Activated CD4-positive, alpha-beta T cell treated with anti-CD3 and anti-CD28 coated beads, Interleukin-2, amount 10 ng/mL, durations not matched to agents 24 days and 14 days (primary cell): ENCODE measurements around the gene ATP5F1E. TPM values are rescaled to one million over a fixed set of nuclear protein-coding genes. Genes with fewer than 3 reads are reported as not detected.
"Not testable (repeated sequence)": the region's sequence is repeated elsewhere in the genome, so short reads cannot be mapped to it uniquely, and the experiment has no call there.

Experiments used
- DNase-seq: peaks from one replicate; pipeline ENCODE4 v3.0.0; 2022
- H3K27ac Mint-ChIP-seq: one replicate; pipeline ENCODE4 v1.8.0; 2022; ENCODE audit warnings: mild to moderate bottlenecking, mixed read lengths
- H3K27me3 Mint-ChIP-seq: one replicate; pipeline ENCODE4 v1.8.0; 2022; ENCODE audit warnings: mixed read lengths
- H3K36me3 Mint-ChIP-seq: one replicate; pipeline ENCODE4 v1.8.0; 2022; ENCODE audit warnings: low read depth, mild to moderate bottlenecking, mixed read lengths
- H3K4me1 Mint-ChIP-seq: one replicate; pipeline ENCODE4 v1.8.0; 2021; ENCODE audit warnings: mixed read lengths
- H3K4me3 Mint-ChIP-seq: one replicate; pipeline ENCODE4 v1.8.0; 2022; ENCODE audit warnings: mild to moderate bottlenecking, moderate library complexity, mixed read lengths
- H3K9me3 Mint-ChIP-seq: one replicate; pipeline ENCODE4 v1.8.0; 2021; ENCODE audit warnings: mixed read lengths
- intact Hi-C: fragments of 100-400 bp; cut with micrococcal nuclease; formaldehyde crosslinking; loops from one replicate; pipeline ENCODE4 v1.15.1; 2023
- total RNA-seq: library from RNA; stranded (reverse); gene quantifications from 2 replicates; pipeline ENCODE4 v1.2.3, GENCODE V29; 2022

Gene ATP5F1E
- total RNA-seq, 1 donor from 2014 or later = 69.9 TPM

- Mint-ChIP-seq H3K4me1 (no peaks in the 10 kb centered on the region), H3K27me3 (peaks cover 42% of the 10 kb centered on the region), H3K9me3 (no peaks in the 10 kb centered on the region)
Measured at GRCh38 chr20:59055302-59055701, 23.2 kb upstream of the ATP5F1E start.

GRCh38 chr20:59051666-59052185 is 19.6 kb upstream of the ATP5F1E start:
- Mint-ChIP-seq H3K27me3 (peaks cover 38% of the 10 kb centered on the region), H3K36me3 (no peaks in the 10 kb centered on the region), H3K4me1 (peaks cover 9% of the 10 kb centered on the region), H3K9me3 (no peaks in the 10 kb centered on the region), H3K4me3 (no peak overlapping the region), H3K27ac (no peak overlapping the region)
- intact Hi-C loops = no loop called here
- DNase-seq = peak; percentile 53

More at GRCh38 chr20:59055302-59055701, 23.2 kb upstream of the ATP5F1E start:
- peak; percentile 61 for DNase-seq
- intact Hi-C loops = no loop called here
- H3K4me3 Mint-ChIP-seq = no peak overlapping the region
- no peak overlapping the region for H3K27ac Mint-ChIP-seq
- H3K36me3 Mint-ChIP-seq = no peaks in the 10 kb centered on the region

- peaks cover 10% of the 10 kb centered on the region for H3K4me1 Mint-ChIP-seq
- no peak overlapping the region for H3K4me3 Mint-ChIP-seq
- H3K27ac Mint-ChIP-seq = no peak overlapping the region
- DNase-seq = peak; percentile 23
- H3K27me3 Mint-ChIP-seq = peaks cover 31% of the 10 kb centered on the region
- H3K36me3 Mint-ChIP-seq = no peaks in the 10 kb centered on the region
- no peaks in the 10 kb centered on the region for H3K9me3 Mint-ChIP-seq
- intact Hi-C loops = no loop called here
Measured at GRCh38 chr20:59050437-59050836, 18.3 kb upstream of the ATP5F1E start.

GRCh38 chr20:59048681-59049030 is 16.5 kb upstream of the ATP5F1E start:
- Mint-ChIP-seq H3K4me1 (peaks cover 14% of the 10 kb centered on the region), H3K4me3 (no peak overlapping the region), H3K27me3 (peaks cover 21% of the 10 kb centered on the region), H3K9me3 (no peaks in the 10 kb centered on the region), H3K36me3 (no peaks in the 10 kb centered on the region), H3K27ac (no peak overlapping the region)
- no peak for DNase-seq
- intact Hi-C loops = loop anchor here (2.0 to 10.0 kb wide), 3 partner anchors 26 to 1654 kb away; partner anchors contain the start of genes RBM38 and ZNF831

- H3K4me3 Mint-ChIP-seq = no peak overlapping the region
- peak overlapping the region; percentile 26 for H3K27ac Mint-ChIP-seq
- peak; percentile 56 for DNase-seq
- no peaks in the 10 kb centered on the region for H3K9me3 Mint-ChIP-seq
- H3K4me1 Mint-ChIP-seq = peaks cover 20% of the 10 kb centered on the region
- peaks cover 16% of the 10 kb centered on the region for H3K27me3 Mint-ChIP-seq
- intact Hi-C loops = loop anchor here (2.0 to 10.0 kb wide), 3 partner anchors 27 to 1653 kb away; partner anchors contain the start of genes RBM38 and ZNF831
- H3K36me3 Mint-ChIP-seq = no peaks in the 10 kb centered on the region
Measured at GRCh38 chr20:59047938-59048680, 16.0 kb upstream of the ATP5F1E start.

GRCh38 chr20:59046862-59047261 is 14.7 kb upstream of the ATP5F1E start:
- no peak overlapping the region for H3K27ac Mint-ChIP-seq
- H3K27me3 Mint-ChIP-seq = peaks cover 11% of the 10 kb centered on the region
- intact Hi-C loops = loop anchor here (5.0 to 10.0 kb wide), 2 partner anchors 115 to 1652 kb away; partner anchors contain the start of genes RBM38 and ZNF831

GRCh38 chr20:59044796-59045195 is 12.7 kb upstream of the ATP5F1E start:
- no peak overlapping the region for H3K4me3 Mint-ChIP-seq
- H3K36me3 Mint-ChIP-seq = peaks cover 18% of the 10 kb centered on the region
- peak; percentile 53 for DNase-seq
- no peaks in the 10 kb centered on the region for H3K27me3 Mint-ChIP-seq
- peaks cover 39% of the 10 kb centered on the region for H3K4me1 Mint-ChIP-seq
- intact Hi-C loops = loop anchor here (5.0 to 10.0 kb wide), 3 partner anchors 118 to 1650 kb away; partner anchors contain the start of genes RBM38 and ZNF831
- H3K9me3 Mint-ChIP-seq = no peaks in the 10 kb centered on the region
- H3K27ac Mint-ChIP-seq = no peak overlapping the region

More at GRCh38 chr20:59046862-59047261, 14.7 kb upstream of the ATP5F1E start:
- H3K4me3 Mint-ChIP-seq = no peak overlapping the region
- peaks cover 1% of the 10 kb centered on the region for H3K36me3 Mint-ChIP-seq
- H3K4me1 Mint-ChIP-seq = peaks cover 22% of the 10 kb centered on the region
- DNase-seq = no peak
- H3K9me3 Mint-ChIP-seq = no peaks in the 10 kb centered on the region

GRCh38 chr20:59044295-59044694 is 12.2 kb upstream of the ATP5F1E start:
- H3K4me3 Mint-ChIP-seq = no peak overlapping the region
- DNase-seq = peak; percentile 50
- peaks cover 21% of the 10 kb centered on the region for H3K36me3 Mint-ChIP-seq
- no peaks in the 10 kb centered on the region for H3K9me3 Mint-ChIP-seq
- no peak overlapping the region for H3K27ac Mint-ChIP-seq
- no peaks in the 10 kb centered on the region for H3K27me3 Mint-ChIP-seq
- peaks cover 42% of the 10 kb centered on the region for H3K4me1 Mint-ChIP-seq
- intact Hi-C loops = loop anchor here (5.0 to 10.0 kb wide), 2 partner anchors 178 to 1649 kb away; partner anchors contain the start of gene RBM38

GRCh38 chr20:59043698-59044097 is 11.6 kb upstream of the ATP5F1E start:
- Mint-ChIP-seq H3K9me3 (no peaks in the 10 kb centered on the region), H3K36me3 (peaks cover 25% of the 10 kb centered on the region), H3K4me1 (peaks cover 47% of the 10 kb centered on the region), H3K27me3 (no peaks in the 10 kb centered on the region), H3K27ac (peak overlapping the region; percentile 61), H3K4me3 (peak overlapping the region; percentile 73)
- intact Hi-C loops = loop anchor here (1.0 to 10.0 kb wide), 3 partner anchors 62 to 1649 kb away; partner anchors contain the start of genes NELFCD and RBM38
- DNase-seq = peak; percentile 57

GRCh38 chr20:59042796-59043631 is 10.9 kb upstream of the ATP5F1E start:
- peak; percentile 99 for DNase-seq

GRCh38 chr20:59042151-59042795 is 10.1 kb upstream of the ATP5F1E start, which contains the start of gene PRELID3B:
TSS of gene PRELID3B (minus strand) at chr20:59042786. CDS start at chr20:59042730, 56 bp downstream.
- Mint-ChIP-seq H3K36me3 (peaks cover 32% of the 10 kb centered on the region), H3K4me1 (peaks cover 42% of the 10 kb centered on the region), H3K9me3 (no peaks in the 10 kb centered on the region), H3K27me3 (no peaks in the 10 kb centered on the region), H3K4me3 (peak within 1 kb of the TSS; percentile 93), H3K27ac (peak within 1 kb of the TSS; percentile 96)
- DNase-seq = peak; percentile 82
- intact Hi-C loops = loop anchor here (1.0 to 10.0 kb wide), 3 partner anchors 10 to 1647 kb away; partner anchors contain the start of genes ATP5F1E and RBM38

More at GRCh38 chr20:59042796-59043631, 10.9 kb upstream of the ATP5F1E start:
- H3K36me3 Mint-ChIP-seq = peaks cover 25% of the 10 kb centered on the region
- no peaks in the 10 kb centered on the region for H3K27me3 Mint-ChIP-seq
- H3K9me3 Mint-ChIP-seq = no peaks in the 10 kb centered on the region
- peak overlapping the region; percentile 93 for H3K4me3 Mint-ChIP-seq
- H3K4me1 Mint-ChIP-seq = peaks cover 42% of the 10 kb centered on the region
- intact Hi-C loops = loop anchor here (1.0 to 10.0 kb wide), 4 partner anchors 11 to 1648 kb away; partner anchors contain the start of genes ATP5F1E, NELFCD and RBM38
- H3K27ac Mint-ChIP-seq = peak overlapping the region; percentile 96

GRCh38 chr20:59041487-59041886 is 9.4 kb upstream of the ATP5F1E start:
- not testable (repeated sequence) for DNase-seq, H3K9me3 Mint-ChIP-seq, H3K27me3 Mint-ChIP-seq
- Mint-ChIP-seq H3K4me3 (peak overlapping the region; percentile 93), H3K36me3 (peaks cover 40% of the 10 kb centered on the region), H3K27ac (peak overlapping the region; percentile 69), H3K4me1 (peaks cover 48% of the 10 kb centered on the region)
- intact Hi-C loops = loop anchor here (5.0 to 10.0 kb wide), 2 partner anchors 181 to 1647 kb away; partner anchors contain the start of gene RBM38
